OCI-LY1 (cell line): ENCODE measurements around the gene PYCARD.
"Not testable (repeated sequence)": the region's sequence is repeated elsewhere in the genome, so short reads cannot be mapped to it uniquely, and the experiment has no call there.

Experiments
- H2AFZ ChIP-seq: fragments of 200-600 bp; sonication (generic), shearing (Covaris generic); 2 replicates; pipeline ENCODE4 v1.6.0; 2014; ENCODE audit warnings: antibody characterized with exemption, mild to moderate bottlenecking, low read length
- H3F3A ChIP-seq: fragments of 200-600 bp; sonication (generic), shearing (Covaris generic); 2 replicates; pipeline ENCODE4 v1.6.0; 2014; ENCODE audit warnings: mild to moderate bottlenecking, antibody characterized with exemption, low read length, moderate library complexity; ENCODE audit not compliant: insufficient read depth
- H3K27ac ChIP-seq: fragments of 200-600 bp; sonication (generic); 2 replicates; pipeline ENCODE4 v1.5.1; 2014; ENCODE audit warnings: low read length, mixed run types, mild to moderate bottlenecking, low read depth; ENCODE audit not compliant: poor library complexity, severe bottlenecking
- H3K27me3 ChIP-seq: fragments of 200-600 bp; sonication (generic); 2 replicates; pipeline ENCODE4 v1.6.0; 2014; ENCODE audit warnings: antibody characterized with exemption, mild to moderate bottlenecking, low read length, moderate library complexity; ENCODE audit not compliant: insufficient read depth
- H3K36me3 ChIP-seq: fragments of 200-600 bp; sonication (generic); 2 replicates; pipeline ENCODE4 v1.6.1; 2014; ENCODE audit warnings: mild to moderate bottlenecking, antibody characterized with exemption, low read length, moderate library complexity, mixed read lengths; ENCODE audit not compliant: insufficient read depth
- H3K4me1 ChIP-seq: fragments of 200-600 bp; sonication (generic); 2 replicates; pipeline ENCODE4 v1.5.1; 2014; ENCODE audit warnings: mild to moderate bottlenecking, low read length, moderate library complexity; ENCODE audit not compliant: insufficient read depth, severe bottlenecking
- H3K4me2 ChIP-seq: fragments of 200-600 bp; sonication (generic), shearing (Covaris generic); 2 replicates; pipeline ENCODE4 v1.6.1; 2014; ENCODE audit warnings: low read length
- H3K4me3 ChIP-seq: fragments of 200-600 bp; sonication (generic); 2 replicates; pipeline ENCODE4 v1.5.1; 2014; ENCODE audit warnings: low read length, low read depth, mild to moderate bottlenecking, mixed read lengths; ENCODE audit not compliant: poor library complexity, severe bottlenecking
- H3K79me2 ChIP-seq: fragments of 200-600 bp; shearing (Covaris generic); 2 replicates; pipeline ENCODE4 v1.6.1; 2016; ENCODE audit warnings: mixed run types, low read length, mixed read lengths; ENCODE audit not compliant: insufficient read depth
- H3K9ac ChIP-seq: fragments of 200-600 bp; sonication (generic), shearing (Covaris generic); 2 replicates; pipeline ENCODE4 v1.6.1; 2014; ENCODE audit warnings: mild to moderate bottlenecking, low read length, mixed read lengths
- H3K9me2 ChIP-seq: fragments of 200-600 bp; sonication (generic), shearing (Covaris generic); 2 replicates; pipeline ENCODE4 v1.6.1; 2014; ENCODE audit warnings: low read depth, mild to moderate bottlenecking, low read length, mixed read lengths
- H3K9me3 ChIP-seq: fragments of 200-600 bp; shearing (Covaris generic); 2 replicates; pipeline ENCODE4 v1.6.1; 2014; ENCODE audit warnings: low read length, mixed read lengths
- H4K20me1 ChIP-seq: fragments of 200-600 bp; sonication (generic), shearing (Covaris generic); 2 replicates; pipeline ENCODE4 v1.6.0; 2016; ENCODE audit warnings: mild to moderate bottlenecking, low read length; ENCODE audit not compliant: insufficient read depth
- EZH2 ChIP-seq: fragments of 200-600 bp; sonication (generic), shearing (Covaris generic); IDR thresholded peaks from 2 replicates; pipeline ENCODE4 v1.8.0; 2017; ENCODE audit warnings: borderline replicate concordance, mixed run types, mild to moderate bottlenecking, antibody characterized with exemption, low read length, moderate library complexity, mixed read lengths
- TF ChIP-seq, protein P1 (sequence below): fragments of 200-600 bp; sonication (generic), shearing (Covaris generic); IDR thresholded peaks from 2 replicates; pipeline ENCODE4 v1.5.1; 2017; ENCODE audit warnings: mild to moderate bottlenecking, antibody characterized with exemption, low read length, moderate library complexity, mixed read lengths

Gene PYCARD

DNA sequence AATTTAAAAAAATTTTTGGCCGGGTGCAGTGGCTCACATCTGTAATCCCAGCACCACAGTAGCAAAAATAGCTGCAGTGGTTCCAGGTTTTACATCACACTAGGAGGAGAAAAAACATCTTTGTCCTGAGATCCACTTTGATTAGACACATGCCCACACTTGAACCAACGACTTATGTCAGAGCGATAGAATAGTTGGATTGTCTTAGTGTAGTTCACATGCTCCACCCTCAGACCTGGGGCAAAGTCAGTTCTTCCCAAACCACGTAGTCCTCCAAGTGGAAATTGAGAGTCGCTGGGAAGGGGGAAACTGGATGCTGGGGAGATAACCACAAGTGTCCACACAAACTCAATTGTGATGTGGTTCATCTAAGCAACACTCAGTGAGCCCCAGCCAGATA is 45.8 kb upstream of the PYCARD start:
- Histone ChIP-seq H3K4me2 (no peak overlapping the region), H3K36me3 (no peaks in the 10 kb centered on the region), H2AFZ (no peak overlapping the region), H3K9me3 (no peaks in the 10 kb centered on the region), H3K27me3 (no peaks in the 10 kb centered on the region), H3K4me3 (no peak overlapping the region), H3K79me2 (no peaks in the 10 kb centered on the region), H4K20me1 (no peaks in the 10 kb centered on the region), H3K4me1 (no peaks in the 10 kb centered on the region), H3F3A (no peaks in the 10 kb centered on the region), H3K27ac (no peak overlapping the region), H3K9ac (no peak overlapping the region), H3K9me2 (no peaks in the 10 kb centered on the region)
- TF ChIP-seq, protein P1, sequence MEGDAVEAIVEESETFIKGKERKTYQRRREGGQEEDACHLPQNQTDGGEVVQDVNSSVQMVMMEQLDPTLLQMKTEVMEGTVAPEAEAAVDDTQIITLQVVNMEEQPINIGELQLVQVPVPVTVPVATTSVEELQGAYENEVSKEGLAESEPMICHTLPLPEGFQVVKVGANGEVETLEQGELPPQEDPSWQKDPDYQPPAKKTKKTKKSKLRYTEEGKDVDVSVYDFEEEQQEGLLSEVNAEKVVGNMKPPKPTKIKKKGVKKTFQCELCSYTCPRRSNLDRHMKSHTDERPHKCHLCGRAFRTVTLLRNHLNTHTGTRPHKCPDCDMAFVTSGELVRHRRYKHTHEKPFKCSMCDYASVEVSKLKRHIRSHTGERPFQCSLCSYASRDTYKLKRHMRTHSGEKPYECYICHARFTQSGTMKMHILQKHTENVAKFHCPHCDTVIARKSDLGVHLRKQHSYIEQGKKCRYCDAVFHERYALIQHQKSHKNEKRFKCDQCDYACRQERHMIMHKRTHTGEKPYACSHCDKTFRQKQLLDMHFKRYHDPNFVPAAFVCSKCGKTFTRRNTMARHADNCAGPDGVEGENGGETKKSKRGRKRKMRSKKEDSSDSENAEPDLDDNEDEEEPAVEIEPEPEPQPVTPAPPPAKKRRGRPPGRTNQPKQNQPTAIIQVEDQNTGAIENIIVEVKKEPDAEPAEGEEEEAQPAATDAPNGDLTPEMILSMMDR = no peak
- TF ChIP-seq EZH2 = no peak

DNA sequence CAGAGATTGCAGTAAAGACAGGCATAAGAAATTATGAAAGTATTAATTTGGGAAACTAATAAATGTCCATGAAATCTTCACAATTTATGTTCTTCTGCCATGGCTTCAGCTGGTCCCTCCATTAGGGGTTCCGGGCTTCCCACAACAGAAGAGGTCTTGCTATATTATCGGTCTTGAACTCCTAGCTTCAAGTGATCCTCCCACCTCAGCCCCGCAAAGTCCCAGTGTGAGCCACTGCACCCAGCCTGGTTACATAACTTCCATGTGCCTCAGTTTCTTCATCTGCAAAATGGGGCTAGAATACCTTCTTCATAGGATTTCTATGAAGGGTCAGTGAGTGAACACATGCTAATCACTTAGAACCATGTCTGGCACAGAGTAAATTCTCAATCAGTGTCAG is 43.7 kb upstream of the PYCARD start:
- H3K9me2 ChIP-seq = no peaks in the 10 kb centered on the region
- H3K4me2 ChIP-seq = no peak overlapping the region
- H3K4me1 ChIP-seq = no peaks in the 10 kb centered on the region
- no peaks in the 10 kb centered on the region for H3F3A ChIP-seq
- no peaks in the 10 kb centered on the region for H3K9me3 ChIP-seq
- no peak overlapping the region for H3K9ac ChIP-seq
- no peaks in the 10 kb centered on the region for H3K79me2 ChIP-seq
- TF ChIP-seq EZH2 = no peak
- TF ChIP-seq, protein P1 = no peak
- H2AFZ ChIP-seq = no peak overlapping the region
- H3K27me3 ChIP-seq = no peaks in the 10 kb centered on the region
- no peaks in the 10 kb centered on the region for H3K36me3 ChIP-seq
- no peak overlapping the region for H3K4me3 ChIP-seq
- H3K27ac ChIP-seq = no peak overlapping the region
- no peaks in the 10 kb centered on the region for H4K20me1 ChIP-seq

DNA sequence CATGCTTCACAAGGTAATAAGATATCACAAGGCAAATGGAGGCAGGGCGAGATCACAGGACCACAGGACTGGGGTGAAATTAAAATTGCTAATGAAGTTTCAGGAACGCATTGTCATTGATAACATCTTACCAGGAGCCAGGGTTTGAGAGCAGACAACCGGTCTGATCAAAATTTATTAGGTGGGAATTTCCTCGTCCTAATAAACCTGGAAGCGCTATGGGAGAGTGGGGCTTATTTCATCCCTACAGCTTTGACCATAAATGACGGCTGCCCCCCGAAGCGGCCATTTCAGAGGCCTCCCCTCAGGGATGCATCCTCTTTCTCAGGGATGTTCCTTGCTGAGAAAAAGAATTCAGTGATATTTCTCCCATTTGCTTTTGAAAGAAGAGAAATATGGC is 43.0 kb upstream of the PYCARD start:
- not testable (repeated sequence) for H3K36me3 ChIP-seq, H2AFZ ChIP-seq, H3K79me2 ChIP-seq, H3F3A ChIP-seq, H3K9me3 ChIP-seq, H3K9me2 ChIP-seq, H4K20me1 ChIP-seq, H3K4me3 ChIP-seq, H3K27me3 ChIP-seq, H3K9ac ChIP-seq, H3K4me2 ChIP-seq, H3K4me1 ChIP-seq, H3K27ac ChIP-seq

DNA sequence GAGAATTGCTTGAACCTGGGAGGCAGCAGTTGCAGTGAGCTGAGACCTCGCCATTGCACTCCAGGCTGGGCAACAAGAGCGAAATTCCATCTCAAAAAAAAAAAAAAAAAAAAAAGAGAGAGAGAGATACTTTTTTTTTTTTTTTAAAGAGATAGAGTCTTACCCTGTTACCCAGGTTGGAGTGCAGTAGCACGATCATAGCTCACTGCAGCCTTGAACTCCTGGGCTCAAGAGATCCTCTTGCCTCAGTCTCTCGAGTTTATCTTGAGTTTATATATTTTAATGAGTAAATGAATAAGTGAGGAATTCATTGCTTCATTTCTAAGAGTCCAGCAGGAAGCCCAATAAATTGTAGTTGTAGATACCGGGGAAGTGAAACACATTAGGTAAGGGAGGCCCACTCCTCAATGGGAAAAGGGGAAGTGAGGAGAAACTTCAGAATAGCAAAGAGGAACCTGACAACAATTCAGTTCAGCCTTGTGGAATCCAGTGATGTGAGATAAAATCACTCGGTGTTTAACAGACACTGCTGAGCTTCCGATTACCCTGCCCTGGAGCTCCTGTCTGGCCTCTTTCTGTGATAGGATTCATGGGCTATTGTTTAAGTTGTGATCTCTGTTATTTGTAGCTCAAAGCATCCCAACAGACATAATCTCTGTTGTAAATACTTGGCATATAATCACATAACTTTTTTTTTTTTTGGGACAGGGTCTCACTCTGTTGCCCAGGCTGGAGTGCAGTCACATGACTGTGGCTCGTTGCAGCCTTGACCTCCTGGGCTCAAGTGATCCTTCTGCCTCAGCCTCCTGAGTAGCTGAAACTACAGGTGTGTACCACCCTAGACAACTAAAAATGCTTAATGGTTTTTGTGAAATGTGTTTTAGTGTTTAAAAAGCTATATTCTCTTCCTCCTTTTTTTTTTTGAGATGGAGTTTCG is 41.4 kb upstream of the PYCARD start:
- Histone ChIP-seq H3K4me1 (no peaks in the 10 kb centered on the region), H3K79me2 (no peaks in the 10 kb centered on the region), H2AFZ (no peak overlapping the region), H3K27ac (no peak overlapping the region), H3K9me2 (no peaks in the 10 kb centered on the region), H3K4me2 (no peak overlapping the region), H3K4me3 (no peak overlapping the region), H3K9me3 (no peaks in the 10 kb centered on the region), H3K36me3 (no peaks in the 10 kb centered on the region), H3F3A (no peaks in the 10 kb centered on the region), H4K20me1 (no peaks in the 10 kb centered on the region), H3K27me3 (no peaks in the 10 kb centered on the region), H3K9ac (no peak overlapping the region)
- TF ChIP-seq EZH2 = no peak
